ENCODE measurements around the gene CTU1.
A peak's percentile ranks its signal among the peaks of the same experiment; 100 is the strongest.

CTU1 gene

DNA sequence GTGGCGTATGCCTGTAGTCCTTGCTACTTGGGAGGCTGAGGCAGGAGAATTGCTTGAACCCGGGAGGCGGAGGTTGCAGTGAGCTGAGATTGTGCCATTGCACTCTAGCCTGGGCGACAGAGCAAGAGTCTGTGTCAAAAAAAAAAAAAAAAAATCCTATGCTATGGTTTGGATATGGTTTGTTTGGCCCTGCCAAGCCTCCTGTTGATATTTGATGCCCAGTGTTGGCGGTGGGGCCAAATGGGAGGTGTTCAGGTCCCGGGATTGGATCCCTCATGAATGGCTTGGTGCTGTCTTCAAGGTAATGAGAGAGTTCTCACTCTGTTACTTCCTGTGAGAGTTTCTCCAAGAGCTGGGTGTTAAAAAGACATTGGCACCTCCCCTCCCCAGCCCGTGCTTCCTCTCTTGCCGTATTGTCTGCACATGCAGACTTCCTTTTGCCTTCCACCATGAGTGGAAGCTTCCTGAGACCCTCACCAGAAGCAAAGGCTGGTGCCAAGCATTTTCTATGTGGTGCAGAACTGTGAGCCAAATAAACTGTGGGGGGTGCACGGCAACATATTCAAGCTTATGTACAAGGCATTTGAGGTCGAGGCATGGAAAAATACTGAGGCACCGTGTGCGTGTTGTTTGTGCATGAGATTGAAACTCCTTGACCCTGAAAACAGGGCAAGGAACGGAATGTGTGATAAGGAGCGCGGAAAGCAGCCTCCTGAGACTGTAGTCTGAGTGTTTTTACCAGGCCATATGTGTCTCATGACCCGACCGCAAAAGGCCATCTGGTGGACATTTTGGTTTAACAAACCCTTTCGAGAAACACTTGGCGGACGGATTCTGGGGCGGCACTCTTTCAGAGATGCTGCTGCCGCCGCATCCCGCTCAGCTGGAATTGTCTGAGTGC, 23.8 kb upstream of the CTU1 start:
- no peak for DNase-seq

DNA sequence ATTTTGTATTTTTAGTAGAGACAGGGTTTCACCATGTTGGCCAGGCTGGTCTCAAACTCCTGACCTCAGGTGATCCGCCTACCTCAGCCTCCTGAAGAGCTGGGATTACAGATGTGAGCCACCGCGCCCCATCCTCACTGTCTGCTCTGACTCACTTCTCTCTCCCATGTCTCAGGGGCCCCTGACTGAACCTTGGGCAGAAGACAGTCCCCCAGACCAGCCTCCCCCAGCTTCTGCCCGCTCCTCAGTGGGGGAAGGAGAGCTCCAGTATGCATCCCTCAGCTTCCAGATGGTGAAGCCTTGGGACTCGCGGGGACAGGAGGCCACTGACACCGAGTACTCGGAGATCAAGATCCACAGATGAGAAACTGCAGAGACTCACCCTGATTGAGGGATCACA, 21.5 kb upstream of the CTU1 start:
- DNase-seq, result no peak

DNA sequence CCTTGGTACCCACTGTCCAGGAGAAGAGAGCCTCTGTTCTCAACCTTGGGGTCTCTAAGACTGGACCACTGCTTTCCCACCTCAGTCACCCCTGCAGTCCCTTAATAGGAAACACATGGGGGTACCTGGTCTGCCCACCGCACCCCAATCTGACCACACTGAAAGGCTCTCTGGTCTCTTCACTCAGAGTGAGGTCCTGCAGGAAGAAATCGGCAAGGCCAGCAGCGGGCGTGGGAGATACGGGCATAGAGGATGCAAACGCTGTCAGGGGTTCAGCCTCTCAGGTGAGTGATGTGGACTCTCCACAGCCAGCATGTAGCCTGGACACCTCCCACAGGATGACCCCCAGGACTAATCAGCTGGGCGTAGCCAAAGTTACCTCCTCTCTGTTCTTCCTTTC, 20.0 kb upstream of the CTU1 start:
- DNase-seq, result no peak

DNA sequence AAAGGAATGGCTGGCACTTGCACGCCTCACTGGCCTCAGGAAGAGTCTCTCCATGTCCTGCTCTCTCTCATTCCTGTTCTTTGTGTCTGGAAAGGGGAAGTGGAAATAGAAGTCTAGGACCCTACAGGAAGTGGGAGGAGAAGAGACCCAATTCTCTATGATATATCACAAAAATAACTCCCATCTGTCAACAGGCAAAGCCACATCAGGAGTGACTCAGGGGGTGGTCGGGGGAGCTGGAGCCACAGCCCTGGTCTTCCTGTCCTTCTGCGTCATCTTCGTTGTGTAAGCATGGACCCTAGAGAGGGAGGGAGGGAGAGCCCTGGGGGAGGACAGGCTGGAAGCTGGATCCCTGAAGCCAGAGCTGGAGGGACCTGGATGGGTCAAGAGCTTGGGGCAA, 19.5 kb upstream of the CTU1 start:
- peak; percentile 34 for DNase-seq

DNA sequence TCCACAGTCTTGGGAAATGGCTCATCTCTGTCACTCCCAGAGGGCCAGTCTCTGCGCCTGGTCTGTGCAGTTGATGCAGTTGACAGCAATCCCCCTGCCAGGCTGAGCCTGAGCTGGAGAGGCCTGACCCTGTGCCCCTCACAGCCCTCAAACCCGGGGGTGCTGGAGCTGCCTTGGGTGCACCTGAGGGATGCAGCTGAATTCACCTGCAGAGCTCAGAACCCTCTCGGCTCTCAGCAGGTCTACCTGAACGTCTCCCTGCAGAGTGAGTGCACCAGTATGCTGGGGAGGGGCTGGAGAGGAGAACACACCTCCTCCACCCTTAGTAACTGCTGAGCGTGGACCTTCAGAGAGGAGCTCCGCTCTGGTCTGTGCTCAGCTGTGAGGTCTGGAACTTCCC, 18.8 kb upstream of the CTU1 start:
- DNase-seq, result no peak

DNA sequence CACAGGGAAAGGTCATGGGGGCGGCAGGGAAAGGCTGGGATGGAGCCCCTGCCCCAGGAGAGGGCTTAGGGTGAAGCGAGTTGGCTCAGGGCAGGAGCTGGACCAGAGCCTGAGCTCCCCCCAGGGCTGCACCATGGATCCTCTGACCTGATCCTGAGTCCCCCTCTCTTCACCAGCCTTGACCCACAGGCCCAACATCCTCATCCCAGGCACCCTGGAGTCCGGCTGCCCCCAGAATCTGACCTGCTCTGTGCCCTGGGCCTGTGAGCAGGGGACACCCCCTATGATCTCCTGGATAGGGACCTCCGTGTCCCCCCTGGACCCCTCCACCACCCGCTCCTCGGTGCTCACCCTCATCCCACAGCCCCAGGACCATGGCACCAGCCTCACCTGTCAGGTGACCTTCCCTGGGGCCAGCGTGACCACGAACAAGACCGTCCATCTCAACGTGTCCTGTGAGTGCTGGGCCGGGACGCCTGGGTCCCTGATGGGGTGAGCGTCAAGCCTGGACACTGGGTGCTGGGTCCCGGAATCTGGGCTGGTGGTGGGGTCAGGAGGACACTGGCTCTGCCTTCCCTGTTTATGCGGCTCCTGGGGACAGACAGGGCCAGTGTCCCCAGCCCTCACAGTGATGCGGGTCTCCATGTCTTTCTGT, 17.3 kb upstream of the CTU1 start:
- DNase-seq, result no peak

DNA sequence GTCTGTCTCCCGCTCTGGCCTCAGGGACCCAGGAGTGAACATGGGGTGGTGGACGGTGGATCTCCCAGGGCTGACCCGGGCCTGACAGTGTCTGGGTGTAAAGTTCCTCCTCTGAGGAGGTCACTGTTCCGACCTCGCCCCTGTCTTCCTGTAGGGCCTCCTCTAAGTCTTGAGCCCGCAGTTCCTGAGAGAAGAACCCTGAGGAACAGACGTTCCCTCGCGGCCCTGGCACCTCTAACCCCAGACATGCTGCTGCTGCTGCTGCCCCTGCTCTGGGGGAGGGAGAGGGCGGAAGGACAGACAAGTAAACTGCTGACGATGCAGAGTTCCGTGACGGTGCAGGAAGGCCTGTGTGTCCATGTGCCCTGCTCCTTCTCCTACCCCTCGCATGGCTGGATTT, 16.5 kb upstream of the CTU1 start, which contains the start of gene SIGLEC9:
Gene SIGLEC9, plus strand, starts transcription at position 178 of the 400 bp plus-strand sequence. Its CDS starts 69 bp downstream, at position 247.
- DNase-seq, result no peak

DNA sequence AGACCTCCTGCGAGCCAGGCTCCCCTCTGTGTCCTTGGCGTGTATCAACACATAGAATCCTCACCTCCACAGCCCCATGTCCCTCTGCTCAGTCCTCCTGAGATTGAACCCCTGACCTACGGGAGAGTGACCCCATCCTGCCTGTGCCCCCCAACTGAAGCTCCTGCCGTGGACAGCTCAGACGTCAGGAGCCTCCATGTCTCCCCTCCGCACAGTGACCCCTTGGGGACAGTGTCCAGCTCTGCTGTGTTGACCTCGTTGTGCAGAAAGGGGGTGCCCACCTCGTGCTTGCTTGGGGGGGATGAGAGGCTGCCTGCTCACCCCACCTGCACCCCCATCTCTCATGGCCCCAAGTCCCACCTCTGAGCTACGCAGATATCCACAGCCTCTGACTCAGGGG, 16.0 kb upstream of the CTU1 start:
- no peak for DNase-seq

DNA sequence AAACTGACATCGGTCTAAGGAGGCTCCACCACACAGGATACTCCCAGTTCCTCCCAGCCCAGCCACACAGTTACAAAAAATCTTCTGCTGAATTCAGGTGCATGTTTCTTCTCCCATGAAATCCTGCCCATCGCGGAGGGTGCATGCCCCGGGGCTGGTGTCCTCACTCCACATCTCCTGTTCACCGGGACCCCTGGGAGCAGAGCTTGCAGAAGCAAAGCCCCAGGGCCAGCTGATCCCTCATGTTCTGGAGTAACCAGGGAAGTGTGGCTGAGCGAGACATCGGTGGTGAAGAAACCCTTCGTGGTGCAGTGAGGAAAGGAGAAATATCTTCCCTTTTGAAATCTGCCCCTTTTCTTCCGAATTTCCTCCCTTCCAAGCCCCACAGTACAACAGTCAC, 15.6 kb upstream of the CTU1 start:
- DNase-seq, result no peak

DNA sequence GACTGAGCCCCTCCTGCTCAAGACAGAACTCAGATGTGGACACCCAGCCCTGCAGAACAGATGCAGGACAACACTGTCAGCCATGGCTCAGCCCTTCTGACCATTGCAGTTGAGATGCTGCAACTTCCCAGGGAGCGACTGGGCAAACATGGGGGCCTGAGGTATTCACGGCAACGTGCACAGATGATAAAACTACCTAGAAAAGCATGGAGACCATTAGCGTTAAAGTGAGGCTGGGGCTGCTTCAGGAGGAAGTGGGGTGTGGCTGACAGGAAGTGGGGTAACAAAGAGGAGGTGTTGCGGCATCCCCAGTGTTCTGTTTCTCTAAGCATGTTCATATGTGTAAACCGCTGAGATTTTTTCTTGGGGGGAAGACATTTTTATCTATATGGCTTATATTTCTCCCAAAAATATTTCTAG, 15.2 kb upstream of the CTU1 start:
- peak; percentile 42 for DNase-seq

DNA sequence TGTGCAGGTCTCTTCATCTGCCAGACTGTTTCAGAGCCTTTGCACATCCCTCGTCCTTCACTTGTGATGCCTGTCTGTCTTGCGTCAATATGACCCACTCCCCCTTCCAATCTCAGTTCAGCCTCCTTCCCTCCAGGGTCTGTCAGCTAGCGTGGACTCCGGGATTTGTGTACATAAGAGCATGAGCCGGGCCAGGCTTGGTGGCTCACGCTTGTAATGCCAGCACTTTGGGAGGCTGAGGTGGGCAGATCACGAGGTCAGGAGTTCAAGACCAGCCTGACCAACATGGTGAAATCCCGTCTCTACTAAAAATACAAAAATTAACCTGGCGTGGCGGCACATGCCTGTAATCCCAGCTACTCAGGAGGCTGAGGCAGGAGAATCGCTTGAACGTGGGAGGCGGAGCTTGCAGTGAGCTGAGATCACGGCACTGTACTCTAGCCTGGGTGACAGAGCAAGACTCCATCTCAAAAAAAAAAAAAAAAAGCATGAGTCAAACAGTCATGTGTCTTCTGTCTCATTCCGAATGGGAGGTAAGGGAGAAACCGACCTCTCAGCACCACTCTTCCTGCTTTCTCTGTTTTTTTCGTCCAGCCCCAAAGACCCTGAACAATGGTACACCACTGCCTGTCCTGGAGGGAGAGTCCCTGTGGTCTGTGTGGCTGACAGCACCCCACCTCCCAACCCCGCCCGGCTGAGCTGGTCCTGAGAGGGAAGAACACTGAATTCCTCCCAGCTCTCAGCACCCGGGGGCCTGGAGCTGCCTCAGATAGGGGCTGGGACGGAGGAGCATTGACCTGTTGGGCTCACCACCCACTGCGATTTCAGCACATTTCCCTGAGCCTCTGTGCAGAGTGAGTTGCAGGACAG, 14.1 kb upstream of the CTU1 start:
- DNase-seq, result no peak

DNA sequence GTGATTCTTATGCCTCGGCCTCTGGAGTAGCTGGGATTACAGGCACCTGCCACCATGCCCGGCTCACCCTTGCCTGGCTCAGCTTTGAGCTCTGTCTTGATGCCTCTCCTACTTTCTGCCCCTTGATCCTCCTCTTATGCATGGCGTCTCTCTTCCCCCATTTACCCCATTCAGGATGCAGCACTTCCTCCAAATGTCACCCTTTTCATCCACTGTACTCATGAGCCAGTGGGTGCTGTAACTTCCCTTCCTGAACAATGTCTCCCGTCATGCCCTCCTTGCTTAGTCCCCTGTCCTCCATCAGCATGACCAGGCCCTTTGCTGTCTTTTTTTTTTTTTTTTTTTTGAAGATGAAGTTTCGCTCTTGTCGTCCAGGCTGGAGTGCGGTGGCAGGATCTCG, 13.0 kb upstream of the CTU1 start:
- DNase-seq, result no peak

DNA sequence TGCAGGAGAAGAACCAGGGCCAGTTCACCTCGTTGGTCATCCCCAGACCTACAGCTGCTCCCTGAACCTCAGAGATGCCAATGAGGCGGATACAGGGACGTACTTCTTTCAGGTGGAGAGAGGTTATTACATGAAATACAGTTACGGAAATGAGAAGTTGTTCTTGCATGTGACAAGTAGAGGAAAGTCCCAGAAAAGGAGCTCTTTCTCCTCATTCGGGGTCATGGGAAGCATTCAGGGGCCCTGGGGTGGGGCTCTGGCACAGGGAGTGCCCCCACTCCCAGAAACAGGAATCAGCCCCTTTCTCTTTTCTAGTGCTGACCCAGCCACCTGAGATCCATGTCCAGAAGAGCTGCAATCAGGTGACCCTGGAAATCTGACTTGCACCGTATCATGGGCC, 12.0 kb upstream of the CTU1 start:
- no peak for DNase-seq

DNA sequence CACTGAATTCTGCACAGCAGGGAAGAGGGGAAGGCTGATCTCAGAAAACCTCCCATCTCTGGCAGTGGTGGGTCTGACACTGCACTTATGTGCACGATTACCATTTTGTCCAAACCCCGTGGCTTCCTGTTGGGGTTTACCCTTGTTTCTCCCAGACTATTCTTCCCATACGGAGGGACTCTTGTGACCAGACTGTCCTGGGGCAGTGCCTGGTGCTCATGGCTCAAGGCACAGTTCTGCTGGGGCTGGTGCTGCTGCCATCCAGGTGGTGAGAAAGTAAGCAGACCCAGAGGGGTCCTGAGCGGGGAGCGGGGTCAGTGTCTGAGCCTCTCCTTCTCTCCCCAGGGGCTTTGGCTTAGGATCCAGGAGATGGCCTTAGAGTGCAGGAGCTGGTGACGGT, 11.4 kb upstream of the CTU1 start:
- no peak for DNase-seq

DNA sequence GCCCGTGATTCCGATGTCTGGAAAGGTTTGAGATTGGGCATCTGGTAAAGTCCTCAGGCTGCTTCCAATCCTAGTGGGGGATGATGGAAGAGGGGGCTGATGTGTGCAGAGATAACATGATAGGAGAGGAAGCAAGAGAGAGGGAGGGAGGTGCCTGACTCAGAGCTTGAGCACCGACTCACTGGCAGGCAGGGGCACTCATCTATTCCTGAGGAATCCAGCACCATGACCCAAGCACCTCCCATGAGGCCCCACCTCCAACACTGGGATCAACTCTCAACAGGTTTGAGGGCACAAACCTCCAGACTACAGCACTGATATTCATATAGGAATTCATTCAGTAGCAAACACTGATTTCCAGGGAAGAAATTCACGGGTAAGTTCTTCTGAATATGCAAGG, 10.9 kb upstream of the CTU1 start:
- DNase-seq, result no peak

DNA sequence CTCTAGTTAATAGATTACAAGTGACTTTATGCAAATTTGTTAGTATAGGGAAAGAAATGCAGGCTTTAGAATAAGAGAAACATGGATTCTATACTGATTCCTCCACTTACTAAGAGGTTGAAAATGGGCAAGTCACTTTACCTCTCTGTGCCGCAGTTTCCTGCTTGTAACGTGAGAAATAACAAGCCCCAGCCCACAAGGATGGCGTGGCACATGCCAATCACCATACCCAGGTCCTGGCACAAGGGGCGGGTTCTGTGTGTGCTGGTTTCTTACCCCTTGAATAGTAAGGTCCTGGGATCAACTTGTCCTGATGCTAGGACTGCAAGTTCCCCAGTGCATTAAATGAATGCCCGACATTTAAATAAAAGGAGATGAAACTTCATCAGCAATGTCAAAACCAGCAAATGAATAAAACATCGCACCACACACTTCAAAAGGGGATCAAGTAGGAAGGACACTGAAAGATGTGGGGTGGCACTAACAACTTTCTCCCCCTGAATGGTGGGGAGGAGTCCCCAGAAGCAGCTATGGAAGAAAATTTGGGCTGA, 8.6 kb upstream of the CTU1 start:
- DNase-seq, result no peak

DNA sequence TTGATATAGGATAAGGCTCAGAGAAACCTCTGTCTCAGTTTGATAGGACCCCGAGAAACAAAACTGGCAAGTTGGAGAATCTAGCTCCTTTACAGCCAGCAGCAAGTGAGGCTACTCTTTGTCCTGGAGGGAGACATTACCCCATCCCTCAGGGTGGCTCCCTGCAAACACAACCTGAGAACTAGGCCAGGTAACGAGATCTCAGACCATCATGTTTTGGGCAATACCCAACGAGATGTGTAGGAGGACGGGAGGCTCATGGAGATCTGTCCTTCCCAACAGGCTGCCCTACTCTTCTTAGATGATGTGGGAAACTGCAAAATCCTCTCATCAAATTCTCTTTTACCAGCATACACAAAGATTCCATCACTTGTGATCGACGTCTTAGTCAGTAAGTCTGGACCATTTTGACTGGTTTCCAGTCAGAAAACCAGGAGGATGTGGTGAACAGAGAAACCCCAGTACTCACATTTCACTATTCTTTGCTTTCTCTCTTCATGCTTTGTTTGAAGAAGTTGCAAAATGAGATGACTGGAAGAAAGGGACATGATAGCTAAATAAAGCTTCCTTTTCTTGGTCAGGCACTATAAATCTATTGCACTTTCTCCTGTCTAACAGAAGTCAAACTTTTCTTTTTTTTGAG, 6.0 kb upstream of the CTU1 start:
- no peak for DNase-seq

DNA sequence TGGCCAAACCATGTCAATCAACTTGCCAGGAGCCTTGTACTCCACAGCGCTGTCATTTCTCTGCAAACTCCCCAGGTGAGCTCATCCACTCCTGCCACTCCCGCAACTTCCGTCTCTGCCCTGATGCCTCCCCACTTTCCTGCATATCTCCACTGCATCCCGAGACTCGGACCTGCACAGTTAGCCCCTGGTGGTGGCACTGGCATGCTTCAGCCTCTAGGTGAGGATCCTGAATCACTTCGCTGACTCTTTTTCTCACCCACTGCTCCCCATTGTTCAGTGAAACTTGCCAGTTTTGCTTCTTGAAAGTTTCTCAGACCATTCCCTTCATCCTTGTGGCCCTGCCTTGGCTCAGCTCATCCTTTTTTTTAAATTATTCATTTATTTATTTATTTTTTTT, 3.4 kb upstream of the CTU1 start:
- DNase-seq, result no peak

DNA sequence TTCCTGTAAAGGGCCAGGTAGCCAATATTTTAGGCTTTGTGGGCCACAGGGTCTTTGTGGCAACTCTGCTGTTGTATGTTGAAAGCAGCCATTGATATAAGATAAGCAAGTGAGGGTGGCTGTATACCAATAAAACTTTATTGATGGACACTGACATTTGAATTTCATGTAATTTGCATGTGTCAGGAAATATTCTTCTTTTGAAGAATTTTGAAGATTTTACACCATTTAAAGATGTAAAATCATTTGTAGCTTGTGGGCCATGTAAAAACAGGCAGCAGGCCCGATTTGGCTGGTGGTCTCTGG, 2.4 kb upstream of the CTU1 start:
- DNase-seq, result no peak

DNA sequence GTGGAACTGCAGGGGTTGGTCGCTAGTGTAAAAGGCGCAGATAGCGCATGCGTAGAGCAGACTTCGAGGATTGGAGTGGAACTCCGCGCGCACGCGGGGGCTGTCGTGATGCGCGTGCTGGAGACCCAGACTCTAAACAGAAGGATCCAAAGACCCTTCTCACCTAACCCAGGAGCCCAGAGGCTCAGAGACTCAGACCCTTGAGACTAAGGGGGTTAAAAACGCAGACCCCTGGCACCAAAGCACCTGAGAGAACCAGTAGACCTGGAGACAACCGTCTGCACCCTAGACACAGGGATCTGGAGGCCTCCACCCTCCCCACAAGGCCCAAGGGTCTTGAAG, 567 bp upstream of the CTU1 start:
- DNase-seq, result no peak

DNA sequence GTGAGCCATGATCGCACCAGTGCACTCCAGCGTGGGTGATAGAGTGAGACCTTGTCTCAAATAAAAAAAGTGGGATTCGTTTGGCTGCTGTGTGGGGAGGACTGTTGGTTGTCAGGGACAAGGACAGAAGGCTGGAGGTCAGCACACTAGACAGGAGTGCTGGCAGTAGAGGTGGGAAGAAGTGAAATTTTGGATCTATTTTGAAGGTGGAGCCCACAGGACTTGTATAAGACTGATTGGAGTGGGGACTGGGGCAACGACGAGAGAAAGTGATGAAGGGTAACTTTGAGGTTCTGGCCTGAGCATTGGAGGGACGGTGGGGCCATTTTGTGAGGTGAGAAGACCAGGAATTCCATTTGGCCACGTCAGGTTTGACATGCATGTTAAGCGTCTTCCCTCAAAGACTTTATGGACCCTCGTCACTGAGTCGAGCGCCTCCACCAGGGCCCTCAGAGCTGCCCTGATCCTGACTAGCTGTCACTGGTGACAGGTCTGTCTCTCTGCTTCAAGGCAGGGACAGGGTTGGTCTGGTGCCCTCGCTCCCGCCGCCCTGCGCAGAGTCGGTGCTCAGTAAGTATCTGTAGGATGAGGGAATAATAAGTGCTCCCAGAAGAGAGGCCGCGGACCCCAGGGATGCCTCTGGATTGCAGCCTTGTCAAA, 673 bp downstream of the CTU1 start:
- DNase-seq, result no peak

DNA sequence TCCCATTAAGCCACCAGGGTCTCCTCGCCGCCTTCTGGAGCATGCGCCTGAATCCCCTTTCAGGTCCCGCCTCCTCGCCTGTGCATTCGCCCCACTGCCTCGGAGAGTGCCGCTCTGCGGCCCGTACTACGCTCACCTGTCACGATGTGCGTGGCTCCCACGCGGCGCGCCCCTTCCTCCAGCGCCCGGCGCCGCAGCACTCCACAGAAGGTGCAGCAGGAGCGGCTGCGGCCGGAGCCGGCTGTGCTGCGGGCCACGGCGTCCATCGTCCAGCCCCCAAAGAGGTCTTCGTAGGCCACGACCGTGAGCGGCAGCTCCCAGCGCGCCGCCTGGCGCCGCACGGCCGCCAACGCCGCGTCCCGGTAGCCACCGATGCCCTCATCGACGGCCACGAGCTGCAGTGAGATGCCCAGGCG, 4.3 kb downstream of the CTU1 start:
- no peak for DNase-seq

Measured in NK-92 treated with Interleukin-12 subunit alpha and Interleukin-12 subunit beta, amount 100 ng/mL, for 24 hours (cell line).